ENCODE results near the gene OR2L13. TPM values are rescaled to one million over a fixed set of nuclear protein-coding genes. Genes with fewer than 3 reads are reported as not detected.
"Not testable (repeated sequence)": the region's sequence is repeated elsewhere in the genome, so short reads cannot be mapped to it uniquely, and the experiment has no call there.

Gene OR2L13
- not detected for polyA plus RNA-seq (ENCODE audit: insufficient read depth in 1 of 5, insufficient read length in 5 of 5, low replicate concordance in 1 of 5)
- long read RNA-seq, donor 1 = 0 reads
- long read RNA-seq, donor 2 = 0 reads
- long read RNA-seq, donor 3 = 0 reads
- long read RNA-seq, donor 4 = 0 reads
- long read RNA-seq, donor 5 = 0 reads
- long read RNA-seq, donor 6 = 0 reads
- long read RNA-seq, donor 7 = 0 reads
- long read RNA-seq, donor 8 = 0 reads

DNA sequence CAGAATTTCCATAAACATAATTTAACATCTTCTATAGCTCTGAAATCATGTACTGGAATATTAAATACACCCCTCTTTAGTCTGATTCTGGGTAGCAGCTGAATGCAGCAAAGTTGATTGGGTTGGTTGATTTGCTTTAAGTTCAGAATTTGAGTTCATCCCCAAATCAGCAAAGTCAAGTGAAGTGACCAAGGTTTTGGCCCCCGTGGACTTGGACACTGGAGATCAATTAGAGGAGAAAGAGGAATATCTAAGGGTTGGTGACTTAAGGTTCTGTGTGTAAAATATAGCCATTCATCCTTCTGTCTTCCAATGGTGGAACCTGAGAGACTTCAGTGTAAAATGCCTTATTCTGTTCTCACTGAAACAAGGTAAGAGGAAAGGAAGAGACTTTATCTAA is at the start of gene OR2L13:
OR2L13 (plus strand) TSS at position 301 of the 400 bp plus-strand sequence. CDS start 4,192 bp downstream, outside the sequence.
- DNase-seq = no peak

DNA sequence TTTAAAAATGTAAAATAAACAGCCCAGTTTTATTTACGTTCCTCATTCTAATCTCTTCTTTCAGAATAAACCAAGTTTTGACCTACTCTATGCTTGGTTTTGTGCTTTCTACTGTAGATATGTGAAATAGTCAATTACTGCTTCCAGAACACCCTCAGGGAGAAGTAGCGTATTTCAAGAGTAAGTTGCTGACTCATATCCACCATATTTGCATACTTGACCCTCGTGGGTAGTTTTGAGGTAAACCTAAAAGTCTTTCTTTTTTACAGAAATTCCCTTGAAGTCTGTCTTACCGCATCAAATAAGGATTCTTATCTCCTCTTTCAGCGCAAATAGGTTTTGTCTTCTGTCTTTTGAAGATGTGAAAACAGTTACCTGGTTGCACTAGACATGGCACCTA is 49.8 kb upstream of the OR2L13 start:
- no peak for DNase-seq

- no peak for DNase-seq
Measured at GRCh38 chr1:248046536-248046935, 48.4 kb upstream of the OR2L13 start, which contains the start of gene OR2L3. Gene OR2L3, plus strand, starts transcription at chr1:248046836. Its CDS starts 13,846 bp downstream, at chr1:248060682.

- no peak for DNase-seq
Measured at GRCh38 chr1:248047008-248047407, 48.0 kb upstream of the OR2L13 start.

- DNase-seq = no peak
Measured at GRCh38 chr1:248054671-248055070, 40.3 kb upstream of the OR2L13 start.

DNA sequence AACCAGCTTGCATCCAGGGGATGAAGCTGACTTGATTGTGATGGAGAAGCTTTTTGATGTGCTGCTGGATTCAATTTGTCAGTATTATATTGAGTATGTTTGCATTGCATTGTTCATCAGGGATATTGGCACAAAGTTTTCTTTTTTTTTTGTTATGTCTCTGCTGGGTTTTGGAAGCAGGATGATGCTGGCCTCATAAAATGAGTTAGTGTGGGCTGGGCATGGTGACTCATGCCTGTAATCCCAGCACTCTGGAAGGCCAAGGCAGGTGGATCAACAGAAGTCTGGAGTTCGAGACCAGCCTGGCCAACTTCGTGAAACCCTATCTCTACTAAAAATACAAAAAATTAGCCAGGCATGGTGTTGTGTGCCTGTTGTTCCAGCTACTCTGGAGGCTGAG is 39.7 kb upstream of the OR2L13 start:
- no peak for DNase-seq

DNA sequence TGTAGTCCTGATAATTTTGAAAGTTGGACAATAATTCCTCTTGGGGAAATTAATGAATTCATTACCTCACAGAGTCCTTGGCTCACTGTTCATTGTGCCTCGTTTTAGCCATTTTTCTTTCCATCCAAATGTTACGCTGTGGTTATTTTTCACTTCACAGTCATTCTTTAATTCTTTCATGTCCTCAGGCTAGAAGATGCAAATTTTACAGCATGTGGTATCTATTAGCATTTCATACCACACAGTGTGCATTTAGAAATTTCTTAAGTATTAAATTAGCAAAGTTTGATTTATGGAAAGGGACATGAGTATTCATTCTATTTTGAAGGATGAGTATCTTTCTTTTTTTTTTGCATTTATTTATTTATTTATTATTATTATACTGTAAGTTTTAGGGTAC is 29.9 kb upstream of the OR2L13 start:
- no peak for DNase-seq

DNA sequence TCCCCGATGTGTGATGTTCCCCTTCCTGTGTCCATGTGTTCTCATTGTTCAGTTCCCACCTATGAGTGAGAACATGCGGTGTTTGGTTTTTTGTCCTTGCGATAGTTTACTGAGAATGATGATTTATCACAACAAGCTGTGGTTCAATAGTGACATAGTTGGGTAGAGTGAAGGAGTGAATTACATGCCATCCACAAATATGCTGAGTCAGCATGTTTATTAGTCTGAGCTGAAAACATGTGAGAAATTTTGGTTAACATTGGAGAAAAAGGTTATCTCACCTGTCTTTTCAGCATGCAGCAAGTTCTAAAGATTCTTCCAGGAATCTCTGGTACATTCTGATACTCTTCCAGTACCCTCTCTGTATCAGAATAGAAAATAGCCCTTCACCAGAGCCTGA is 29.4 kb upstream of the OR2L13 start:
- DNase-seq = no peak

DNA sequence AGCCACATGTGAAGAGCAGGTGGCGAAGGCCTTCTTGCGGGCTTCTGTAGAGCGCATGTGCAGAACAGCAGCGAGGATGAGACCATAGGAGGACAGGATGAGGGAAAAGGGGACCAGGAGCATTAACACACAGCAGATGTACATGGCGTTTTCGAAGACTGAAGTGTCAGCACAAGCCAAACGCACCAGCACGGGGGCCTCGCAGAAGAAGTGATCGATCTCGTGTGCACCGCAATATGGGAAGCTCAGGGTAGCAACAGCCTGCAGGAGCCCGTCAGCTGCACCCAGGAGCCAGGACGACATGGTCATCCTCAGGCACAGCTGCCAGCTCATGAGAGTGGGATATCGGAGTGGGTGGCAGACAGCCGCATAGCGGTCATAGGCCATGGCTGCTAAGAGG is 11.1 kb upstream of the OR2L13 start:
- DNase-seq = not testable (repeated sequence)

GRCh38 chr1:248098529-248098928 is 3.5 kb downstream of the OR2L13 start:
- no peak for DNase-seq

GRCh38 chr1:248102847-248103246 is 7.9 kb downstream of the OR2L13 start:
- DNase-seq = no peak

GRCh38 chr1:248111157-248111556 is 16.2 kb downstream of the OR2L13 start:
- DNase-seq = no peak

DNA sequence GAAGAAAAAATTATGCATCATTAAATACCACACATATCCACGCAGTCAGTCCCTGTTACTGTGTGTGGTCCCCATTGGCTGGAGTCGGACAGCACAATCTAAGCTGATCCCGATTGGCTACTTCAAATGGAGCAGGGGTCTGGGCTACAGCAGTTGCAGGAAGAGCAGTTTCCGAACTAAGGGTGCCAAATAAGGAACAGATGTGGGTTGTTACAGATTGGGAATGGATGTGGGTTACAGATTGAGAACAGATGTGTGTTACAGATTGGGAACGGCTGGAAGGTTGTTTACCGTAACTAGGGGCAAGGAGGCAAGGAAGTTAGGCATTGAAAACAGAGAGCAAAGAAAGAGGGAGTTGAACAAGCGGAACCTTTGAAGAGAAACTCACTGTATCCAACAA is 19.9 kb downstream of the OR2L13 start:
- DNase-seq = no peak

- no peak for DNase-seq
Measured at GRCh38 chr1:248127653-248128052, 32.7 kb downstream of the OR2L13 start.

- DNase-seq = no peak
Measured at GRCh38 chr1:248136811-248137210, 41.8 kb downstream of the OR2L13 start.

- DNase-seq = no peak
Measured at GRCh38 chr1:248140846-248141245, 45.9 kb downstream of the OR2L13 start.

GRCh38 chr1:248143311-248143710 is 48.3 kb downstream of the OR2L13 start:
- no peak for DNase-seq

GRCh38 chr1:248144513-248145198 is 49.7 kb downstream of the OR2L13 start, which contains the start of gene OR2M5:
Gene OR2M5, plus strand, starts transcription at chr1:248145148. Its CDS starts 0 bp downstream, at chr1:248145148.
- DNase-seq = no peak

Other genes starting within 250 kb of the OR2L13 start
- gene TRIM58, start 238.0 kb upstream of the OR2L13 start, polyA plus RNA-seq (ENCODE audit: insufficient read depth in 1 of 5, insufficient read length in 5 of 5, low replicate concordance in 1 of 5) = 1 to 10 TPM; 2.2 to 5.1 (median 2.6) TPM
- gene OR2W3, start 199.6 kb upstream of the OR2L13 start, polyA plus RNA-seq (ENCODE audit: insufficient read depth in 1 of 5, insufficient read length in 5 of 5, low replicate concordance in 1 of 5) = under 1 TPM; 0.28 to 0.82 (median 0.67) TPM
- not detected for gene OR2T8, start 174.9 kb upstream of the OR2L13 start, polyA plus RNA-seq (ENCODE audit: insufficient read depth in 1 of 5, insufficient read length in 5 of 5, low replicate concordance in 1 of 5)
- gene OR2AJ1, start 170.3 kb upstream of the OR2L13 start, polyA plus RNA-seq (ENCODE audit: insufficient read depth in 1 of 5, insufficient read length in 5 of 5, low replicate concordance in 1 of 5) = not detected
- gene OR2L8, start 146.3 kb upstream of the OR2L13 start, polyA plus RNA-seq (ENCODE audit: insufficient read depth in 1 of 5, insufficient read length in 5 of 5, low replicate concordance in 1 of 5) = not detected
- gene OR2AK2, start 130.0 kb upstream of the OR2L13 start, polyA plus RNA-seq (ENCODE audit: insufficient read depth in 1 of 5, insufficient read length in 5 of 5, low replicate concordance in 1 of 5) = not detected
- not detected for gene OR2L5, start 81.5 kb upstream of the OR2L13 start, polyA plus RNA-seq (ENCODE audit: insufficient read depth in 1 of 5, insufficient read length in 5 of 5, low replicate concordance in 1 of 5)
- under 1 TPM in 3 of 5 donors, not detected in 2; 0.04 to 0.06 (median 0.04) TPM for gene OR2L2, start 65.1 kb upstream of the OR2L13 start, polyA plus RNA-seq (ENCODE audit: insufficient read depth in 1 of 5, insufficient read length in 5 of 5, low replicate concordance in 1 of 5)
- not detected for gene OR2L3, start 48.3 kb upstream of the OR2L13 start, polyA plus RNA-seq (ENCODE audit: insufficient read depth in 1 of 5, insufficient read length in 5 of 5, low replicate concordance in 1 of 5)
- gene OR2M5, start 50.0 kb downstream of the OR2L13 start, polyA plus RNA-seq (ENCODE audit: insufficient read depth in 1 of 5, insufficient read length in 5 of 5, low replicate concordance in 1 of 5) = not detected
- not detected for gene OR2M2, start 79.6 kb downstream of the OR2L13 start, polyA plus RNA-seq (ENCODE audit: insufficient read depth in 1 of 5, insufficient read length in 5 of 5, low replicate concordance in 1 of 5)
- gene OR2M3, start 102.1 kb downstream of the OR2L13 start, polyA plus RNA-seq (ENCODE audit: insufficient read depth in 1 of 5, insufficient read length in 5 of 5, low replicate concordance in 1 of 5) = under 1 TPM; 0.01 to 0.04 (median 0.03) TPM
- gene OR2M4, start 136.2 kb downstream of the OR2L13 start, polyA plus RNA-seq (ENCODE audit: insufficient read depth in 1 of 5, insufficient read length in 5 of 5, low replicate concordance in 1 of 5) = under 1 TPM in 4 of 5 donors, not detected in 1; 0.01 to 0.08 (median 0.05) TPM
- not detected for gene OR2T33, start 182.8 kb downstream of the OR2L13 start, polyA plus RNA-seq (ENCODE audit: insufficient read depth in 1 of 5, insufficient read length in 5 of 5, low replicate concordance in 1 of 5)
- gene OR2T12, start 208.2 kb downstream of the OR2L13 start, polyA plus RNA-seq (ENCODE audit: insufficient read depth in 1 of 5, insufficient read length in 5 of 5, low replicate concordance in 1 of 5) = under 1 TPM in 3 of 5 donors, not detected in 2; 0.03 to 0.04 (median 0.03) TPM
- gene OR2M7, start 229.4 kb downstream of the OR2L13 start, polyA plus RNA-seq (ENCODE audit: insufficient read depth in 1 of 5, insufficient read length in 5 of 5, low replicate concordance in 1 of 5) = not detected

All from right lung (tissue), 10 donors.